Measurements from ENCODE around the gene SNN.

The SNN gene

DNA sequence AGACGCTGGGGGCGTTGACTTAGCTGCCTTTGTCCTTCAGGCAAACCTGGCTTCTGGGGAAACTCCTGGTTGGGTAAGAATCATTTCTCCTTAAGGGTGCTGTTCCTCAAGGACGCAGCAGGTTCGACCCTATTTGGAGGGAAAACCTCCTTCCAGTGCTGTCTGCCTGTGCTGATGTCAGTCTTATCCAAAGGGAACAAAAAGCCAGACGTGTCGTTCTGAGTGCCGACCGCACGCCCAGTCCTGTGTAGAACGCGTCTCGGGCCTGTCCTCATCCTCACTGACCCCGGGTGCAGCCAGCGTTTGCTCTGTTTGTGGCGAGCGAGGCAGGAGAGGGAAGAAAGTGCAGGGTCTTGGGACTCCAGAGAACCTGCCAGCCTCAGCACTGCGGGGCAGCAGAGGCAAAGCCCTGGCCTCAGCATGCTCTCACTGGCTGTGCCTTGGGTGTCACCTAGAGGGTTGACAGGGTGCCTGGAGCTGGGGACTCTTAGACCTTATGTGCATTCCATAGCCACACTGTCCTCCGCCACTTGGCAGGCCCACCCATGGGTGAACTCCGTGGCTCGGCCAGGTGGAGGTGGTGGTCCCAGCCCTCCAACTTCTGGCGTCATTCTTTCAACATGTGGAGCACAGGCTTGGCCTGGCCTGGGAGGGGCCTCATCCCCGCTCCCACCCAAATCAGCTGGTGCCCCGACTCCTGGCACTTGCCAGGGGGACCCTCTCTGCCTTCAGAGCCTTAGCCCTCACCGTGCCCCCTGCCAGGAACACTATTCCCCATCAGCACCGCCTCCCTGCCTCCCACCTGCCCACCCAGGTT is 6.0 kb downstream of the SNN start:
- no peaks in the 10 kb centered on the region for H3K9me3 ChIP-seq (ENCODE audit: control insufficient read depth, insufficient read depth, low read length)
- peaks cover 8% of the 10 kb centered on the region; the same call in 1 of the 2 replicates for H4K20me1 ChIP-seq (ENCODE audit: control insufficient read depth, insufficient read depth, low read depth, low read length)
- no peak overlapping the region for H3K27ac ChIP-seq (ENCODE audit: low read depth, low read length)
- peaks cover 44% of the 10 kb centered on the region for H3K79me2 ChIP-seq (ENCODE audit: control insufficient read depth, low read length)
- peaks cover 7% of the 10 kb centered on the region for H3K27me3 ChIP-seq (ENCODE audit: control insufficient read depth, low read length)
- no peak overlapping the region for H3K4me3 ChIP-seq (ENCODE audit: low read length)
- no peaks in the 10 kb centered on the region for H3K9me2 ChIP-seq (replicated peaks; ENCODE audit: control insufficient read depth, low read length)
- H3K36me3 ChIP-seq (ENCODE audit: control insufficient read depth, low read length) = peaks cover 30% of the 10 kb centered on the region
- peaks cover 92% of the 10 kb centered on the region for H3K4me1 ChIP-seq (ENCODE audit: control insufficient read depth, low read length)
- TF ChIP-seq EZH2phosphoT487 (IDR thresholded peaks at IDR 0.05; ENCODE audit: borderline replicate concordance, low read length) = no peak
- TF ChIP-seq, protein P1, sequence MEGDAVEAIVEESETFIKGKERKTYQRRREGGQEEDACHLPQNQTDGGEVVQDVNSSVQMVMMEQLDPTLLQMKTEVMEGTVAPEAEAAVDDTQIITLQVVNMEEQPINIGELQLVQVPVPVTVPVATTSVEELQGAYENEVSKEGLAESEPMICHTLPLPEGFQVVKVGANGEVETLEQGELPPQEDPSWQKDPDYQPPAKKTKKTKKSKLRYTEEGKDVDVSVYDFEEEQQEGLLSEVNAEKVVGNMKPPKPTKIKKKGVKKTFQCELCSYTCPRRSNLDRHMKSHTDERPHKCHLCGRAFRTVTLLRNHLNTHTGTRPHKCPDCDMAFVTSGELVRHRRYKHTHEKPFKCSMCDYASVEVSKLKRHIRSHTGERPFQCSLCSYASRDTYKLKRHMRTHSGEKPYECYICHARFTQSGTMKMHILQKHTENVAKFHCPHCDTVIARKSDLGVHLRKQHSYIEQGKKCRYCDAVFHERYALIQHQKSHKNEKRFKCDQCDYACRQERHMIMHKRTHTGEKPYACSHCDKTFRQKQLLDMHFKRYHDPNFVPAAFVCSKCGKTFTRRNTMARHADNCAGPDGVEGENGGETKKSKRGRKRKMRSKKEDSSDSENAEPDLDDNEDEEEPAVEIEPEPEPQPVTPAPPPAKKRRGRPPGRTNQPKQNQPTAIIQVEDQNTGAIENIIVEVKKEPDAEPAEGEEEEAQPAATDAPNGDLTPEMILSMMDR (IDR thresholded peaks at IDR 0.05; ENCODE audit: low read depth, low read length, poor library complexity, severe bottlenecking) = no peak
- no peak overlapping the region for H3K4me2 ChIP-seq (ENCODE audit: low read length)
- peaks cover 6% of the 10 kb centered on the region; the same call in 1 of the 2 replicates for H3F3A ChIP-seq (ENCODE audit: control insufficient read depth, insufficient read depth)

DNA sequence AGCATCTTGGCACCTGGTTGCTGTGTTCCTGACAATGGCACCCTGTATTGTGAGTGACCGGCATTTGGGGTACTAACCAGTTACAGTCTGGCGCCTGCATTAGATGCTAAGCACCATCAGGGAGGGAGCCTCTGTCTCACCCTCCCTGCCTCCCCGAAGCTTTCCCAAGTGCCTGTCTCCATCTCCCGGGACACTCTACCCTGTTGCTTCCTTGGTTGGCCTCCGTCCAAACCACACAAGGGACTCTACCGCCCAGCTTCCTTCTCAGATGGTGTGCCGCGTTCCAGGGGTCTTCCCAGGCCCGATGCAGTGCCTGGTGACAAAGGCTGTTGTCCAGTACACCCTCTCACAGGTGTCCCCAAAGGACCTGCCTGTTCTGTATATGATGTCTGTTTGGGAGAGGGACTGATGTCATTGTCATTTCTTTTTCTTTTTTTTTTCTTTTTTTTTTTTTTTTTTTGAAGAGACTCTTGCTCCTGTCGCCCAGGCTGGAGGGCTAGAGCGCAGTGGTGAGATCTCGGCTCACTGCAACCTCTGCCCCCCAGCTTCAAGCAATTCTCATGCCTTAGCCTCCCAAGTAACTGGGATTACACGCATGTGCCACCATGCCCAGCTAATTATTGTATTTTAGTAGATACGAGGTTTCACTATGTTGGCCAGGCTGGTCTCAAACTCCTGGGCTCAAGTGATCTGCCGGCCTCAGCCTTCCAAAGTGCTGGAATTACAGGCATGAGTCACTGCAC is 6.7 kb downstream of the SNN start:
- no peak overlapping the region for H3K4me2 ChIP-seq (ENCODE audit: low read length)
- H3K36me3 ChIP-seq (ENCODE audit: control insufficient read depth, low read length) = peaks cover 38% of the 10 kb centered on the region
- no peaks in the 10 kb centered on the region for H3K9me2 ChIP-seq (replicated peaks; ENCODE audit: control insufficient read depth, low read length)
- TF ChIP-seq, protein P1 (IDR thresholded peaks at IDR 0.05; ENCODE audit: low read depth, low read length, poor library complexity, severe bottlenecking) = no peak
- TF ChIP-seq EZH2phosphoT487 (IDR thresholded peaks at IDR 0.05; ENCODE audit: borderline replicate concordance, low read length) = no peak
- H3K27me3 ChIP-seq (ENCODE audit: control insufficient read depth, low read length) = no peaks in the 10 kb centered on the region
- no peak overlapping the region for H3K27ac ChIP-seq (ENCODE audit: low read depth, low read length)
- H3F3A ChIP-seq (ENCODE audit: control insufficient read depth, insufficient read depth) = peaks cover 6% of the 10 kb centered on the region; the same call in 1 of the 2 replicates
- H3K9me3 ChIP-seq (ENCODE audit: control insufficient read depth, insufficient read depth, low read length) = no peaks in the 10 kb centered on the region
- H3K4me1 ChIP-seq (ENCODE audit: control insufficient read depth, low read length) = peaks cover 92% of the 10 kb centered on the region
- H3K4me3 ChIP-seq (ENCODE audit: low read length) = no peak overlapping the region
- peaks cover 42% of the 10 kb centered on the region for H3K79me2 ChIP-seq (ENCODE audit: control insufficient read depth, low read length)
- H4K20me1 ChIP-seq (ENCODE audit: control insufficient read depth, insufficient read depth, low read depth, low read length) = peaks cover 8% of the 10 kb centered on the region; the same call in 1 of the 2 replicates

DNA sequence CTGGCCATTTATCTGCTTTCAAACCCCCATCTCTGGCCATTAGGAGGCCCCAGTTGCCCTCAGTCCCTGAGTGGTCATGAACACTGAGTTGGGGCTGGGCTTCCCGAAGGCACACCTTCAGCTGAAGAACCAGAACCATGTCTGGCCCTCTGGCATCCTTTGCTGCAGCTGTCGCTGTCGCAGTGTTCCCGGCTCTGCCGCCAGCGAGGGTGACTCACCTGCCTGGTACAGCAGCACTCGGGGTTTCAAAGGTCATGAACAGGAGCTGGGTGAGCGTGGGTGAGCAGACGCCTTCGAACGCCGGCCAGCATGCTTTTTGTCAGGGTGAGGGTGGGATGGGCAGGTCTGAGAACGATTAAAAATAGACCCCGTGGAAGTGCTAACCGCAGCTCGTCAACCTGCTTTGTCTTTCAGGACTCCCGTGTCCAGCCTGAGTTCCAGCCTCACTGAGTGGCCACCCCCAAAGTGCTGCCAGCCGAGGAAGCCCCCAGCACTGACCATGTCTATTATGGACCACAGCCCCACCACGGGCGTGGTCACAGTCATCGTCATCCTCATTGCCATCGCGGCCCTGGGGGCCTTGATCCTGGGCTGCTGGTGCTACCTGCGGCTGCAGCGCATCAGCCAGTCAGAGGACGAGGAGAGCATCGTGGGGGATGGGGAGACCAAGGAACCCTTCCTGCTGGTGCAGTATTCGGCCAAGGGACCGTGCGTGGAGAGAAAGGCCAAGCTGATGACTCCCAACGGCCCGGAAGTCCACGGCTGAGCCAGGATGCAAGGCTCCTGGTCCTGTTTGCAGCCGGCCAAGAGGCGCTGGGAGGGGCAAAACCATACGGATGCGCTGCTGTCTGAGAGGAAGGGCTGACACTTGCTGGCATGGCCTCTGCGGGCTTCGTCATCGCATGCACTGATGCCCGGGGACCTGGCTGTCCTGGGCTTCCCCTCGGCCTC is 7.6 kb downstream of the SNN start:
- H3K4me3 ChIP-seq (ENCODE audit: low read length) = no peak overlapping the region; the same call in 1 of the 2 replicates
- H3K9me3 ChIP-seq (ENCODE audit: control insufficient read depth, insufficient read depth, low read length) = no peaks in the 10 kb centered on the region
- H4K20me1 ChIP-seq (ENCODE audit: control insufficient read depth, insufficient read depth, low read depth, low read length) = peaks cover 14% of the 10 kb centered on the region; the same call in 1 of the 2 replicates
- H3K79me2 ChIP-seq (ENCODE audit: control insufficient read depth, low read length) = peaks cover 42% of the 10 kb centered on the region
- H3K27me3 ChIP-seq (ENCODE audit: control insufficient read depth, low read length) = no peaks in the 10 kb centered on the region
- TF ChIP-seq, protein P1 (IDR thresholded peaks at IDR 0.05; ENCODE audit: low read depth, low read length, poor library complexity, severe bottlenecking) = no peak
- TF ChIP-seq EZH2phosphoT487 (IDR thresholded peaks at IDR 0.05; ENCODE audit: borderline replicate concordance, low read length) = no peak
- peaks cover 9% of the 10 kb centered on the region for H3F3A ChIP-seq (ENCODE audit: control insufficient read depth, insufficient read depth)
- H3K9me2 ChIP-seq (replicated peaks; ENCODE audit: control insufficient read depth, low read length) = no peaks in the 10 kb centered on the region
- H3K4me2 ChIP-seq (ENCODE audit: low read length) = peak overlapping the region; percentile 55
- H3K4me1 ChIP-seq (ENCODE audit: control insufficient read depth, low read length) = peaks cover 92% of the 10 kb centered on the region
- peaks cover 46% of the 10 kb centered on the region for H3K36me3 ChIP-seq (ENCODE audit: control insufficient read depth, low read length)
- 0 out of 2 replicates have a peak overlapping the region, but pooled peaks have one; percentile 50 for H3K27ac ChIP-seq (ENCODE audit: low read depth, low read length)

All from DOHH2 (cell line).